Left forelimb (tissue), 1 donor: ENCODE data around the gene UGT3A2.

Source experiments
- DNase-seq: peaks from one replicate; pipeline ENCODE4 v3.0.0-alpha.2; 2018; ENCODE audit warnings: low spot score

UGT3A2 gene

DNA sequence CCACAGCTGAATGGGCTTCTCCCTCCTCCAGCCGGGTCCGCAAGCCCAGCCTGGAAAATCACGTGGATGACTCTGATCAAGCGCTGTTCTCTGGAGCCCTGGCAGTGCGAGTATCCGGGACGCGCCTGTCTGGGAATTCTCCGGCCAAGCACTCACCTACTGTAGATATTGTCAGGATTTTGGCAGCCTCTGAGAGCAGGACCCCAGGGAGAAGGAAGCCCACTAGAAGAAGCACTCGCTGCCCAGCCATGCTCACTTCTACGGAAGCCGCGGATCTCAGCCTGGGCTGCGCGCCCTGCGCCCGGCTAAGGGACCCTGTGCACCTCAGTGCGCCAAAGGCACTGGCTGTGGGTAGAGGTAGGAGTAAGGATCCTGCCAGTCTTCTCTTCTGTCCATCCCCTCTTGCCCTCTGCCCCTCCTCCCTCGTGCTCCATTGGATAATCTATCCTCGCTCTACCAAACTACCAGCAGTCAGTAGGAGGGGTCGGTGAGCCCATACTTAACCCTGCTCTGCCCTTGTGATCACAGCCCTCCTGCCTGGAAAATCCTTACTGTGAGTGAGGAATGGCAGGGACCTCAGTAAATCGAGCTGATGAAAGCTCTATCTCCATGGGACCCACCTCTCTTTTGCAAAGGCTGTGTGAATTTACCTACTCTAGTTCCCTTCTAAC is at the start of gene UGT3A2:
UGT3A2 (minus strand) TSS at position 343 of the 671 bp plus-strand sequence; CDS start at position 250, 93 bp downstream.
- no peak for DNase-seq

DNA sequence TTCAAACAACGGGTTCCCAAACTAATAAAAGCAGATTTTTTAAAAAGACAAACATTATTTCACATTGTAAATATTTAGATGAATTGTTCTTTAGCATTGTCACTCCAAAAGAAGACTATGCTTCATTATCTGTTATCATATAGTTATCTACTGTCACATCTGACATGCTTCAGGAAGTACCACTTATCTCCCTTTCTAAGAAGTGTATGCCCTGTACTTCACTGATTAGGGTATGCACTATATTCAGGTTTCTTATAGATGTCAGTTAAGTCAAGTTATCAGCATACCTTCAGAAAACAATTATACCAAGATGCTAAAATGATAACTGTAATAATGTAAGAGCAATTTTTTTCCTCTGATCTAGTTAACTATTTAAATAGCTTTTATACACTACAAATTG is 44.6 kb upstream of the UGT3A2 start:
- DNase-seq, result no peak

DNA sequence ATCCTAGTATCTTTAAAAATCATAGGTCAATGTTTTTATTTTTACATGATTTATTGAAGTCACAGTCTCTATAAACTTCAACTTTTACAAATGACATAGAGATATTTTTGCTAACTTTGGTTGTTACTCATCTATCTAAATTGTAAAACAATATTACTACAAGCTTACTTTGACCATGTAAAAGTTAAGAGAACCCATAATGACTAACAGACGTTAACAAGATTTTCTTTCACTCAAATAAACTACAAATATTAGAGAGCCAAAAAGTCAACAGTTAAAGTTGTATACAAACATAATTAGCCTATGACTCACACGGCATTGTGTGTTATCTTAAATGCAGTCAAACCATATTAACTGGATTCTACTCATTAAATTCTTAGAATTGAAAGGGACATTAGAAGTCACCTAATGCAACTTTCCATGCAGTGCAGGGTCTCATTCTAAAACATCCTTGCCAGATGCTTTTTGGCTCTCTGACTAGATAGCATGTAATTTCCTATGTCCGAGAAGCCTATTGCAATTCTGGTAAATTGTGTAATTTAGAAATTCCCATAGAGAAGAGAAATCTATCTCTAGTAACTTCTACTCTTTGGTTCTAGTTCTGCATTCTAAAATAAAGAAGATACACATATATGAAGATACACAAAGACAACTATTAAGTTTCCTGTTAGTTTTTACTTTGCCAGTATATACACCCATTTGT is 42.2 kb upstream of the UGT3A2 start:
- no peak for DNase-seq

DNA sequence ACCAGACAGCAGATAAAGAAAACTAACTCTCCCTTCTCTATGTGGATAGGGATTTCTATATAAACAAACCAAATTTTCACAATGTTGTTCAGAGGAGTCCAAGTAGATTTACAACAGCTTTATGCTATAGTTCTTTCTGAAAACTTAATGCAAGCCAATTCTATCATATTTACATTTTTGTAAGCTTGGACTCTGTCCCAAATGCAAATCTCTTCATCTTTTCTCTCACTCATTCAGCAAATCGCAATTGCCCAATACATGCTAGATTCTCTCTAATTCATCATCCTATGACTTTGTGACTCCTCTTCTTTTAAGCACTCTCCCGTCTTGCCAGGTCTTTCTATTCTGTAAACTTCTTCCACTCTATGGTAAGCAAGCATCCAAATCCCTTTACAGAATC is 39.1 kb upstream of the UGT3A2 start:
- no peak for DNase-seq

- DNase-seq, result no peak
Measured at GRCh38 chr5:36099748-36100147, 33.1 kb upstream of the UGT3A2 start.

GRCh38 chr5:36096486-36096885 is 29.8 kb upstream of the UGT3A2 start:
- DNase-seq, result no peak

- DNase-seq, result no peak
Measured at GRCh38 chr5:36089989-36090388, 23.3 kb upstream of the UGT3A2 start.

GRCh38 chr5:36079200-36079781 is 12.6 kb upstream of the UGT3A2 start:
- no peak for DNase-seq

GRCh38 chr5:36078430-36078829 is 11.7 kb upstream of the UGT3A2 start:
- DNase-seq, result no peak

DNA sequence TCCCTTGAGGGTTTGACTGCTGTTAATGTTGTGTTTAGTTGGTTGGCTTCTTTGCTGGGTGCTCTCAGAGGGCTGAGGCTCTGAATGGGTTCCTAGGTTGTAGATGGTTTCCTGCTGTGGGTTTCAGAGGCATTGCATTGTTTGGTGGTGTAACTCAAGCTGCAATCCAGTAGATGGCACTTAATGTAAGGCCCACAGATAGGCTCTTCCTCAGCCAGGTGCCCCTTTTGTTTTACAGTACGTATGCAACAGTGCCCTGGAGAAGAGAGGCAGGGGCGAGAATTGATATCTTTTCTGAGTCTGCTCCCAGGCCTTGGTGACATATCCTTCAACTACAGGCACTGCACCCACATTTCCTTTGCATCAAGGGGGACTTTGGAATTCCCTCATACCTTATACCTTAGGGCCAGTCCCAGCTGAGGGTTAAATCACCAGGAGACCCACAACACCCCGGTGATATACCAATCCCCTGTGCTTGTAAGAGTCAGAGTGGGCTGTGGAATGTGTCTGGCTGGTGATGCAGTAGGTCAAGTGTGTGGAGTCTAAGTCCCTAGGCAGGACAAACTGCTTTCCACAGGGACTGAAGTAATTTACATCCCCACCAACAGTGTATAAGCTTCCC is 7.0 kb upstream of the UGT3A2 start:
- DNase-seq, result no peak

DNA sequence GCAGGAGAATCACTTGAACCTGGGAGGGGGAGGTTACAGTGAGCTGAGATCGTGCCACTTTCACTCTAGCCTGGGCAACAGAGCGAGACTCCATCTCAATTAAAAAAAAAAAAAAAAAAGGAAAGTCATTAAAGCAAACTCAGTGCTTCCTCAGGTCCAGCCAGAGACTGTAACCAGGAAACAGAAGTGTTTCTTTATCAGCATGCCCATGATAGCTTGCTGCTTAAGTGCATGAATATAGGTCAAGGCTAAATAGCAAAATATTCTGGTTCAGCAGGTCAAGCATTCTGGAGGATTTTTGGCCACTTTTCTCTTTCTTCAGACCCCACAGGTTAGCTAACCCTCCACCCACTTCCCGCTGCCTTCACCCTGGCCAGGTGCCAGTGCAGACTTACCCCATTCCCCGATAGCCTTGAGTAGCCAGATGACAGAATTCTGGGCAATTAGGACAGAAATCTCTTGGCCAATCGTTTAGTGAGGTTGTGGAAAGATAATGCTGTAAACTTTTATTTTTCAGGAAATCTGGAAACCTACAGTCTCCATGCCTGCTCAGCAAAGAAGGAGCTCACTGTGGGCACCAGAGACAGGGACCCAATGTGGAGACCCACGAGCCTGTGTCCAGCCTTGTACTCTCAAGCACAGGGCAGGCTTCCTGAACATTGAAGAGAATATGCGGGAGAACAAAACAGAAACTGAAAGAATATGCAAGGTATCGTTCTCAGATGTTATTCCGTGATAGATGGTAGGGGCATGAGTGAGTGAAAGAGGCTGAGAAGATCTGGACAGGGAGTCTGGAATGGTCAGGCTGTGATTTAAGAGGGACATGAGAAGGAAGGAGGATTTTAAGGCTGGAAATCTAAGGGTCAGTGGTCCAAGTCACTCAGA is 4.2 kb upstream of the UGT3A2 start:
- no peak for DNase-seq

DNA sequence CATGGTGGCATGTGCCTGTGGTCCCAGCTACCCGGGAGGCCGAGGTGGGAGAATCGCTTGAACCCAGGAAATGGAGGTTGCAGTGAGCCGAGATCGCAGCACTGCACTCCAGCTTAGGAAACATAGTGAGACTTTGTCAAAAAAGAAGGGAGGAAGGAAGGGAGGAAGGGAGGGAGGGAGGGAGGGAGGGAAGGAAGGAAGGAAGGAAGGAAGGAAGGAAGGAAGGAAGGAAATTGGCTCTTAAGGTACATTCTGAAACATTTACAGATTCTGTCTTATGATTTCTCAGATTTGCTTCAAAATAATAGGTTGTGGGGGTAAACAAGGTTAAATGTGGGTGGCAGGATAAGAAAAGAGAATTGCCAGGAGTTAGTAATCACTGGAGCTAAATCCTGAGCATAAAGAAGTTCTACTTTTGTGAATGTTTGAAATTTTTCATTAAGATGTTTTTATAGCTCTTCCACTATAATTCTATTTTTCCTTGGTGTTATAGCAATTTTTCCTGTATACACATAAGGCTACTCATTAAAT is 2.1 kb upstream of the UGT3A2 start:
- DNase-seq, result no peak

DNA sequence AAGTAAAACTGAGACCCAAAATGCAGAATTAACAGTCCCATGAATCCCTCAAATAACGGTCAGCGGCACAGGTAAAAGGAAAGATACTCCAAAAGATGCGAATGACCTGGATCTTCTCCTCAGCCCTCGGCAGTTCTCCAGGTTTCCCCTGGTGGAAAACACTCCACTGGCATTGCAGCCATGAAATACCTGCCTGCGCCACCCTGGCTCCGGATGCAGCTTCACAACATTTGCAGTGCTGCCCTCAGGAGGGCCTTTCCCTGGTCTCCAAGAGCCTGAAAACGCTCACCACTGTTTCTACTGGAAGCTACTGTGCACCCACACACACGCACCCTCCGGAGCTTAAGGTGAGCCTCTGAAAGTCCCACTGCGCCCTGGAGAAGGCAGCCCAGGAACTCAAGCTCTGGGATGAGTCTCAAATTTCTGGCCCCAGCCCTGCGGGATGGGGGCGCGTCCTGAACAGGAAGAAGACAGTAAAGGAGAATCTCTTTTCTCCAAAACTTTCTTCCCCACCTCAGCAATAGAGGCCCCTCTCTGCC is 612 bp downstream of the UGT3A2 start:
- no peak for DNase-seq

- DNase-seq, result no peak
Measured at GRCh38 chr5:36060420-36060887, 6.2 kb downstream of the UGT3A2 start.

DNA sequence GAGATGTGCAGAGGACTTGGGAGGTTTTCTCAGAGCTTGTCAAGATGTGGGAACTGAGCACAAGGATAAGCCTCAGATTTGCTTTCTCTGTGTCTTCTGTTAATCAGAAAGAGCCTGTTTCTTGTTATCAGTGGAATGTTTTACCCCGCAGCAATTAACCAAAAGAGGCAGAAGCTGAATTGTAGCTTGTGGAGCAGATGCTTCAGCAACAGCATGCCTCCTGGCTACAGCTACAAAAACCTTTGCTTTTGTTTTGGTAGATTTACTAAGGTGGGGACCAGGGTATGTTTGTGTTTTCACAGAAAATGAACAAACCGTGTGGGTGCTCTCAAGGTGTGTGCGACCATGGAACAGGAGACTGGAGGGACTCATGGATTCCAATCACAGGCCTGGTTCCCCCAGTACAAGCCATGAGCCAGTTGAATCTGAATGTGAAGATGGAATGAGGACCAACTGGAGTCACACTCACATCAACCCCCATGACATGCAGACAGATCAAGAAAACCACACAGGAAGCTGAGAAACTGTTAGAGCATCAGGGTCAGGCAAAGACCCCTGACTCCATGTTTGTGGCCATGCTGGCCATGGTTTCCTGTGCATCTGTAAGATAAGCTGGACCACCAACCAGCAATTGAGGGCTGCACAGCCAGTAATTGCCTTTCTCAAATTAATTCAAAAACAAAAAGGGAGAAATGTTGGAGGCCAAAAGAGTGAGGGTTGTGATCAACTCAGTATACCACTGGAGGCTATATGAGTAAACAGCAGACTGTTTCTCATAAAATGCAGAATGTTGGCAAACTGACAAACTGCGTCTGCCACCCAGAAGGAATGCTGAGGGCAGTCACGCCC is 6.9 kb downstream of the UGT3A2 start:
- DNase-seq, result no peak

- no peak for DNase-seq
Measured at GRCh38 chr5:36058776-36059175, 7.9 kb downstream of the UGT3A2 start.

- DNase-seq, result no peak
Measured at GRCh38 chr5:36057386-36057785, 9.3 kb downstream of the UGT3A2 start.

DNA sequence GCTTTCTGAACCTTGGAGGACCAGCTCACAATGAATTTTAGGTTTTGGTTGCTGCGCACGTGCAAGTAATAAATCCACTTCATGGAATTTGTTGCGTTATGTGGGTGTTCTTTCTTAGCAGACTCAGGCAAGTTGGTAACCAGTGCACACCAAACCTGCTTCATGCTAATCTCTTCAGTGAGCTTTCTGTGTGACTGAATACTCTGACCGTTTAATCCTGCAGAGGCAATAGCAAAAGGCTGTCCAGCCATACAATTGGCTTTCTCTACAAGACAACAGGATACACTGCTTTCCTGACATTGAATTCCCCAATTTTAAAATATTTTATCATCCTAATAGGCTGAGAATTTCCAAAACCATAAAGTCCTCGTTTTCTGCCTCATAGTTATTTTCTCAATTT is 10.3 kb downstream of the UGT3A2 start:
- DNase-seq, result no peak

DNA sequence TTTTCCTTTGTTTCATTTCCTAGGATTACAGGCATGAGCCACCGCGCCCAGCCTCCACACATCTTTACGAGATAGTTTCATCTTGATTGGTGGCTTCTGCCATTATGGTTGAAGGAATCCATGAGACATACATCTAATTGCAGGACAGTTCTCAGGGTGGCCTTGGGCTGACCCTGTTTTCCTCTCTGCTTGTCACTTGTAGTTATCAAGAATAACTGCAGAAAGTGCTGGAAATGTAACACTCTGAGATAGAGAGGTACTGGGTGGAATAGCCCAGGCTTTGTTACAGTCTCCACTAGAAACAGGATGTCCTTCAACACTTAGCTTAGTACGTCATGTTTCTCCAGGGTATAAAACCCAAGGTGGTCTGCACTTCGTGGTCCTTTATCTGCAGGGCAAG is 10.7 kb downstream of the UGT3A2 start:
- no peak for DNase-seq

- no peak for DNase-seq
Measured at GRCh38 chr5:36054647-36055046, 12.0 kb downstream of the UGT3A2 start.
